Activated CD4-positive, alpha-beta T cell treated with anti-CD3 and anti-CD28 coated beads for 36 hours (primary cell): Measurements from ENCODE around the gene FAM131A. TPM values are rescaled to one million over a fixed set of nuclear protein-coding genes. Genes with fewer than 3 reads are reported as not detected.
A peak's percentile ranks its signal among the peaks of the same experiment; 100 is the strongest.

ENCODE experiments used
- ATAC-seq: fragments of 200-7000 bp; cut with Tn5 transposase; one replicate; pipeline ENCODE4 v1.10.0; 2021; ENCODE audit warnings: mild to moderate bottlenecking, moderate library complexity
- CTCF ChIA-PET: fragments of 350-600 bp; sonication (Branson Sonifier 250); formaldehyde crosslinking; loops from one replicate; lab custom pipeline; 2021; ENCODE audit warnings: antibody characterized with exemption; lab: Charles Lee
- POLR2A ChIA-PET: fragments of 350-600 bp; sonication (Branson Sonifier 250); formaldehyde crosslinking; loops from one replicate; lab custom pipeline; 2021; ENCODE audit warnings: antibody characterized with exemption, inconsistent platforms; lab: Charles Lee
- DNase-seq: peaks from one replicate; pipeline ENCODE4 v3.0.0-alpha.2; 2020
- H3K27ac Mint-ChIP-seq: one replicate; pipeline ENCODE4 v1.8.0; 2021; ENCODE audit warnings: mixed read lengths
- H3K27me3 Mint-ChIP-seq: one replicate; pipeline ENCODE4 v1.8.0; 2021; ENCODE audit warnings: mixed read lengths
- H3K36me3 Mint-ChIP-seq: one replicate; pipeline ENCODE4 v1.8.0; 2021; ENCODE audit warnings: low read depth, mixed read lengths
- H3K4me1 Mint-ChIP-seq: one replicate; pipeline ENCODE4 v1.8.0; 2021; ENCODE audit warnings: mixed read lengths
- H3K4me3 Mint-ChIP-seq: one replicate; pipeline ENCODE4 v1.8.0; 2021; ENCODE audit warnings: mild to moderate bottlenecking, moderate library complexity, mixed read lengths
- H3K9me3 Mint-ChIP-seq: one replicate; pipeline ENCODE4 v1.8.0; 2021; ENCODE audit warnings: low read depth, mixed read lengths
- intact Hi-C, 2 experiments: fragments of 100-400 bp; cut with DNase I in 1 of 2; cut with micrococcal nuclease in 1 of 2; formaldehyde crosslinking; loops; one replicate each; pipeline versions ENCODE4 v1.14.2 to v1.15.1; 2022 to 2024; cut with DNase I, micrococcal nuclease
- total RNA-seq, 2 experiments: library from RNA; stranded (reverse); gene quantifications; one replicate each; pipeline ENCODE4 v1.2.3, GENCODE V29; 2021

The FAM131A gene
- total RNA-seq, 2 experiments from 2014 or later, result 3.7 to 4.5 TPM

DNA sequence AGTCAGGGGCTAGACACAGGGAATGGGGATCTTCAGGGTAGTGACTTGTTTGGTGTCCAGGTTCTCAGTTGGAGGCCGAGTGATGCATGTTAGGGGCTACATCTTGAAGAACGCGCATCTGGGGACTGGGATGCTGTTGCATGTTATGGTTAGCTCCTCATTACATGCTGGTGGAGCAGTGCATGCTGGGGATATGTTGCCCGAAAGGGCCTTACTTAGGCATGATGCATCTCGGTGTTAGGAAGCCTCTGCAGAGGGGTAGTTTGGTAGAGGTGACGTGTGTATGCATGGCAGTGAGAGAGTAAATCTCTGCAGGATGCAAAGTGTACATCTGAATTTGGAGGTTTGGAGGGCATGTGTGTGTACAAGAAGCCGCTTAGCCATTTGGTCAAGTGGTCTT lies 20.6 kb upstream of the FAM131A start:
- ChIA-PET CTCF (interaction anchor here (0.8 kb wide), 1 partner anchor 133 kb away, joined by 3 read pairs; no protein-coding TSS in a partner anchor), POLR2A (interaction anchor here (0.8 to 2.2 kb wide), 4 partner anchors 8 to 80 kb away, joined by 3 to 10 read pairs (median 4); no protein-coding TSS in a partner anchor)
- peaks cover 46% of the 10 kb centered on the region for H3K36me3 Mint-ChIP-seq
- intact Hi-C loops, result loop anchor here (1.0 to 5.0 kb wide), 3 partner anchors 18 to 679 kb away; partner anchors contain the start of genes AP2M1 (in 1 of the 2) and KLHL24 (in 1 of the 2)
- no peak for ATAC-seq
- H3K4me3 Mint-ChIP-seq, result peak overlapping the region; percentile 84
- H3K27me3 Mint-ChIP-seq, result no peaks in the 10 kb centered on the region
- H3K4me1 Mint-ChIP-seq, result peaks cover 39% of the 10 kb centered on the region
- H3K27ac Mint-ChIP-seq, result peak overlapping the region; percentile 88
- no peak for DNase-seq
- no peaks in the 10 kb centered on the region for H3K9me3 Mint-ChIP-seq

DNA sequence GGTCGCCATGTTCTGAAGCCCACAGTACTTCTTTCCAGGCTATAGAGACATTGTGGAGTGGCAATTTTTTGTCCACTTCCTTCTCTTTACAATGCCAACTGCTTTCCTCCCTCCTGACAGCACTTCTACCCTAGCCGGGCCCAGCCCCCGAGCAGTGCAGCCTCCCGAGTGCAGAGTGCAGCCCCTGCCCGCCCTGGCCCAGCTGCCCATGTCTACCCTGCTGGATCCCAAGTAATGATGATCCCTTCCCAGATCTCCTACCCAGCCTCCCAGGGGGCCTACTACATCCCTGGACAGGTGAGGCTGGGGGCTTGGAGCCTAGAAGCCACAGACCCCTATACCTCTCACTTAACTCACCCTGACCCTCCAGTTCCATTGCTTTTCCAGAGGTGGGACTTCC lies 20.2 kb upstream of the FAM131A start:
- Mint-ChIP-seq H3K9me3 (no peaks in the 10 kb centered on the region), H3K27me3 (no peaks in the 10 kb centered on the region), H3K27ac (peak overlapping the region; percentile 35), H3K4me3 (peak overlapping the region; percentile 84), H3K36me3 (peaks cover 49% of the 10 kb centered on the region), H3K4me1 (peaks cover 39% of the 10 kb centered on the region)
- intact Hi-C loops, result loop anchor here (5.0 kb wide), 2 partner anchors 145 to 680 kb away; partner anchors contain the start of genes AP2M1 (in 1 of the 2) and KLHL24 (in 1 of the 2)
- DNase-seq (no peak), ATAC-seq (no peak)
- POLR2A ChIA-PET, result no interaction called here
- CTCF ChIA-PET, result no interaction called here

DNA sequence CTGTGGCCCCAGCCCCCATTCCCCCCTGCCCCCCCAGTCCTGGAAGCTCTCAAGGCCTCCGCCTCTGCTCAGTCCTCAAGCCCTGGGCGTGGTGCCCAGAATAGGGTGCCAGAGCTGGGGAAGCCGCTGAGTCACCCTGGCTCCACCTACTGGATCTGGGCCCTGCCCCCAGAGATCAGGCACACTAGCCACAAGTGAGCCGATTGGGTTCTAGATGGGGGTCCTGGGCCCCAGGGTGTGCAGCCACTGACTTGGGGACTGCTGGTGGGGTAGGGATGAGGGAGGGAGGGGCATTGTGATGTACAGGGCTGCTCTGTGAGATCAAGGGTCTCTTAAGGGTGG lies 17.3 kb upstream of the FAM131A start:
- ATAC-seq (peak; percentile 78), DNase-seq (peak; percentile 76)
- H3K4me1 Mint-ChIP-seq, result peaks cover 54% of the 10 kb centered on the region
- peak overlapping the region; percentile 57 for H3K27ac Mint-ChIP-seq
- ChIA-PET POLR2A (interaction anchor here (0.6 kb wide), 1 partner anchor 17 kb away, joined by 3 read pairs; no protein-coding TSS in a partner anchor), CTCF (interaction anchor here (1.6 kb wide), 1 partner anchor 70 kb away, joined by 5 read pairs; the partner anchor contains the start of gene EEF1AKMT4)
- intact Hi-C loops, result no loop called here
- H3K9me3 Mint-ChIP-seq, result no peaks in the 10 kb centered on the region
- no peak overlapping the region for H3K4me3 Mint-ChIP-seq
- no peaks in the 10 kb centered on the region for H3K27me3 Mint-ChIP-seq
- peaks cover 77% of the 10 kb centered on the region for H3K36me3 Mint-ChIP-seq

DNA sequence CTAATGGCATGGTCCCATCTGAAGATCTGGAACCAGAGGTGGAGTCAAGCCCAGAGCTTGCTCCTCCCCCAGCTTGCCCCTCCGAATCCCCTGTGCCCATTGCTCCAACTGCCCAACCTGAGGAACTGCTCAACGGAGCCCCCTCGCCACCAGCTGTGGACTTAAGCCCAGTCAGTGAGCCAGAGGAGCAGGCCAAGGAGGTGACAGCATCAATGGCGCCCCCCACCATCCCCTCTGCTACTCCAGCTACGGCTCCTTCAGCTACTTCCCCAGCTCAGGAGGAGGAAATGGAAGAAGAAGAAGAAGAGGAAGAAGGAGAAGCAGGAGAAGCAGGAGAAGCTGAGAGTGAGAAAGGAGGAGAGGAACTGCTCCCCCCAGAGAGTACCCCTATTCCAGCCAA lies 15.7 kb upstream of the FAM131A start:
- Mint-ChIP-seq H3K27me3 (no peaks in the 10 kb centered on the region), H3K9me3 (no peaks in the 10 kb centered on the region), H3K4me1 (peaks cover 58% of the 10 kb centered on the region), H3K36me3 (peaks cover 82% of the 10 kb centered on the region), H3K27ac (peak overlapping the region; percentile 39), H3K4me3 (no peak overlapping the region)
- intact Hi-C loops, result no loop called here
- ATAC-seq (no peak), DNase-seq (no peak)
- ChIA-PET POLR2A (no interaction called here), CTCF (no interaction called here)

DNA sequence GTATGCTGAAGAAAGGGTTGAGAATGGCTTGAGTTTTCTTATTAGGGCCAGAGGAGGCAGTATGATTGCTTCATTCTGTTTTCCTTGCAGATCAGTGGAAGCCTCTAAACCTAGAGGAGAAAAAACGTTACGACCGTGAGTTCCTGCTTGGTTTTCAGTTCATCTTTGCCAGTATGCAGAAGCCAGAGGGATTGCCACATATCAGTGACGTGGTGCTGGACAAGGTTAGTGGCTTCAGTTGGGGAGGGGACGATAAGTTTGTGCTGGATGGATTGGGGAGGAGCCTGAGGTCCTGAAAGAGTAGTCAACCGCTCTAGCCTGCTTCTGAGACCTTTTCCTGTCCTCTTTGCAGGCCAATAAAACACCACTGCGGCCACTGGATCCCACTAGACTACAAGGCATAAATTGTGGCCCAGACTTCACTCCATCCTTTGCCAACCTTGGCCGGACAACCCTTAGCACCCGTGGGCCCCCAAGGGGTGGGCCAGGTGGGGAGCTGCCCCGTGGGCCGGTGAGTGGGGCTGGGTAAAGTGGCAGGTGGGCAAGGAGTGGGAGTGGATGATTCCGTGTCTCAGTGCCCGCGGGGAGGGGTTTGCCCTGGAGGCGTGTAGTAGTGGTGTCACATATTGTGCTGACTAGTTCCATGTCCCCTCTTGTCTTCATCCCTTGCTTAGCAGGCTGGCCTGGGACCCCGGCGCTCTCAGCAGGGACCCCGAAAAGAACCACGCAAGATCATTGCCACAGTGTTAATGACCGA lies 14.5 kb upstream of the FAM131A start:
- Mint-ChIP-seq H3K9me3 (no peaks in the 10 kb centered on the region), H3K4me3 (no peak overlapping the region), H3K36me3 (peaks cover 82% of the 10 kb centered on the region), H3K27ac (peak overlapping the region; percentile 43), H3K4me1 (peaks cover 45% of the 10 kb centered on the region), H3K27me3 (no peaks in the 10 kb centered on the region)
- DNase-seq, result no peak
- ChIA-PET CTCF (no interaction called here), POLR2A (no interaction called here)
- intact Hi-C loops, result no loop called here
- ATAC-seq, result no peak

DNA sequence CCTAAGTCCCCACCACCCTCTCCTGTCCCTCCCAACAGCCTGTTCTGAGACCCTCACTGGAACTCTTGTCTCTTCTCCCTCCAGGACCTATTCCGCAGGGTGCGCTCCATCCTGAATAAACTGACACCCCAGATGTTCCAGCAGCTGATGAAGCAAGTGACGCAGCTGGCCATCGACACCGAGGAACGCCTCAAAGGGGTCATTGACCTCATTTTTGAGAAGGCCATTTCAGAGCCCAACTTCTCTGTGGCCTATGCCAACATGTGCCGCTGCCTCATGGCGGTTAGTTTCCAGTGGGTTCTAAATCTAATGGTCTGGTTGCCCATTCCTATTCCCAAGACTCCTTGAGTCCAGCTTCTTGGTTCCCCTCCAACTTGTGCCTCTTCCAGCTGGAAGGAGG lies 13.7 kb upstream of the FAM131A start:
- Mint-ChIP-seq H3K27ac (peak overlapping the region; percentile 31), H3K4me3 (no peak overlapping the region), H3K9me3 (no peaks in the 10 kb centered on the region), H3K4me1 (peaks cover 45% of the 10 kb centered on the region), H3K36me3 (peaks cover 87% of the 10 kb centered on the region), H3K27me3 (no peaks in the 10 kb centered on the region)
- ChIA-PET CTCF (interaction anchor here (0.7 to 1.0 kb wide), 2 partner anchors 30 to 222 kb away, joined by 3 read pairs; no protein-coding TSS in a partner anchor), POLR2A (interaction anchor here (2.5 kb wide), 1 partner anchor 8 kb away, joined by 10 read pairs; no protein-coding TSS in a partner anchor)
- intact Hi-C loops, result no loop called here
- no peak for DNase-seq
- no peak for ATAC-seq

DNA sequence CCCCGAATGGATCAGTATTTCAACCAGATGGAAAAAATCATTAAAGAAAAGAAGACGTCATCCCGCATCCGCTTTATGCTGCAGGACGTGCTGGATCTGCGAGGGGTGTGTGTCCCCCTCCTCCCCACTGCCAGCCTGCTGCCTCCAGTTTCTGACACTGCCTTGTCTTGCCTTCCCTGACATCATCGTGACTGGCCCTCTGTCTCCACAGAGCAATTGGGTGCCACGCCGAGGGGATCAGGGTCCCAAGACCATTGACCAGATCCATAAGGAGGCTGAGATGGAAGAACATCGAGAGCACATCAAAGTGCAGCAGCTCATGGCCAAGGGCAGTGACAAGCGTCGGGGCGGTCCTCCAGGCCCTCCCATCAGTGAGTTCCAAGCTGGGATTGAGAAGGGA lies 12.1 kb upstream of the FAM131A start:
- peaks cover 42% of the 10 kb centered on the region for H3K4me1 Mint-ChIP-seq
- DNase-seq (no peak), ATAC-seq (no peak)
- no peaks in the 10 kb centered on the region for H3K27me3 Mint-ChIP-seq
- H3K9me3 Mint-ChIP-seq, result no peaks in the 10 kb centered on the region
- peak overlapping the region; percentile 65 for H3K27ac Mint-ChIP-seq
- intact Hi-C loops, result no loop called here
- no peak overlapping the region for H3K4me3 Mint-ChIP-seq
- CTCF ChIA-PET, result interaction anchor here (1.0 to 1.4 kb wide), 3 partner anchors 13 to 28 kb away, joined by 3 to 4 read pairs (median 4); no protein-coding TSS in a partner anchor
- POLR2A ChIA-PET, result interaction anchor here (0.7 to 2.5 kb wide), 5 partner anchors 9 to 82 kb away, joined by 3 to 10 read pairs (median 3); no protein-coding TSS in a partner anchor
- peaks cover 94% of the 10 kb centered on the region for H3K36me3 Mint-ChIP-seq

DNA sequence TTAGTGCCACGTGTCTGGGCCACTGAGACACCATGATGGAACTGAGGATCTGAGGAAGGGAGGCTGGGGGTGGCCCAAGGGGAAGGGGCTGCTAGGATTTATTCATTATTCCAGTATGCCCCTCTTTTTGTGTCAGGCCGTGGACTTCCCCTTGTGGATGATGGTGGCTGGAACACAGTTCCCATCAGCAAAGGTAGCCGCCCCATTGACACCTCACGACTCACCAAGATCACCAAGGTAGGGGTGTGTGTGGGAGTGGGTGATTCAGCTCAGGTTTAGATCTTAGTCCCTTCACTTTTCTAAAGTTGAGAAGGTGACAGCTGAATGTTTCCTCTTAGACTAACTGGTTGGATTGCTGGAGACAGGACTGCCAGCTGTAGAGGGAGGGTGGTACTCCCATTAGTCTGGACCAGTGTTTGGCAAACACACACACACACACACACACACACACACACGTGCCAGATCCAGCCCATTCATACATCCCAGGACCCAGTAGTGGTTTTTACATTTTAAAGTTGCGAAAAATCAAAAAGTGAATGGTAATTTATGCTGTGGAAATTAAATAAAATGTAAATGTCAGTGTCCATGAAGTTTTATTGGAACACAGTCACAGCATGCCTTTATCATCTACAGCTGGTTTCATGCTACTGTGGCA lies 11.6 kb upstream of the FAM131A start:
- DNase-seq, result peak; percentile 70
- no peak overlapping the region for H3K4me3 Mint-ChIP-seq
- intact Hi-C loops, result no loop called here
- H3K9me3 Mint-ChIP-seq, result no peaks in the 10 kb centered on the region
- H3K4me1 Mint-ChIP-seq, result peaks cover 38% of the 10 kb centered on the region
- peaks cover 93% of the 10 kb centered on the region for H3K36me3 Mint-ChIP-seq
- peak; percentile 94 for ATAC-seq
- POLR2A ChIA-PET, result interaction anchor here (0.6 to 2.5 kb wide), 8 partner anchors 10 to 166 kb away, joined by 3 to 10 read pairs (median 4); no protein-coding TSS in a partner anchor
- CTCF ChIA-PET, result interaction anchor here (0.7 to 1.4 kb wide), 7 partner anchors 10 to 144 kb away, joined by 3 to 4 read pairs (median 3); no protein-coding TSS in a partner anchor
- peak overlapping the region; percentile 67 for H3K27ac Mint-ChIP-seq
- H3K27me3 Mint-ChIP-seq, result no peaks in the 10 kb centered on the region

DNA sequence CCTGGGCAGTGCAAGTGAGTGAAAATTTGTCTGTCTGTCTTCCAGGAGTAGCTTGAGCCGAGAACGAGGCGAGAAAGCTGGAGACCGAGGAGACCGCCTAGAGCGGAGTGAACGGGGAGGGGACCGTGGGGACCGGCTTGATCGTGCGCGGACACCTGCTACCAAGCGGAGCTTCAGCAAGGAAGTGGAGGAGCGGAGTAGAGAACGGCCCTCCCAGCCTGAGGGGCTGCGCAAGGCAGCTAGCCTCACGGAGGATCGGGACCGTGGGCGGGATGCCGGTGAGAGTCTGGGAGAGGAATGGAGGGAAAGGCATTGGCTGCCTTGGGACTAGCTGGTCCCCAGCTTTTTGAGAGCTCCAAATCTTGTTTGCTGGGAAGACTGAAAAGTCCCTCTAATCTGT lies 10.2 kb upstream of the FAM131A start:
- H3K4me1 Mint-ChIP-seq, result peaks cover 44% of the 10 kb centered on the region
- intact Hi-C loops, result no loop called here
- no peak for DNase-seq
- no peak overlapping the region for H3K4me3 Mint-ChIP-seq
- H3K27me3 Mint-ChIP-seq, result no peaks in the 10 kb centered on the region
- ChIA-PET POLR2A (interaction anchor here (0.5 kb wide), 1 partner anchor 735 kb away, joined by 7 read pairs; no protein-coding TSS in a partner anchor), CTCF (interaction anchor here (1.2 to 1.4 kb wide), 2 partner anchors 8 to 24 kb away, joined by 3 read pairs; no protein-coding TSS in a partner anchor)
- ATAC-seq, result no peak
- H3K9me3 Mint-ChIP-seq, result no peaks in the 10 kb centered on the region
- H3K27ac Mint-ChIP-seq, result no peak overlapping the region
- peaks cover 93% of the 10 kb centered on the region for H3K36me3 Mint-ChIP-seq

DNA sequence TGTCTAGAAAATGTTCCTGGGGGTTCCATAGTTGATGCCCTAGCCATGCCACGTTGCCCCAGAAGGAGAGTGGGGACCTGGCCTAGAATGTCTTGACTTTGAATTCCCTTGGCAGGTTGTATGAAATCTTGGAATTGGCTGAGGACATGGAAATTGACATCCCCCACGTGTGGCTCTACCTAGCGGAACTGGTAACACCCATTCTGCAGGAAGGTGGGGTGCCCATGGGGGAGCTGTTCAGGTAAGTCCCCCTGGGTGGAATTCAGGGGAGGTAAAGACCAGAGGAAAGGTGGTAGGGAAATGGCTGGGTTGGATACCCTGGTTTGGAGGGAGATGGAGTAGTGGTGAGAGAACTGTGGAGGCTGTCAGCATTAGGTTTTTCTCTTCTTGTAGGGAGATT lies 8.9 kb upstream of the FAM131A start:
- peaks cover 93% of the 10 kb centered on the region for H3K36me3 Mint-ChIP-seq
- H3K4me1 Mint-ChIP-seq, result peaks cover 53% of the 10 kb centered on the region
- no peaks in the 10 kb centered on the region for H3K9me3 Mint-ChIP-seq
- no peak overlapping the region for H3K4me3 Mint-ChIP-seq
- ATAC-seq (no peak), DNase-seq (no peak)
- H3K27me3 Mint-ChIP-seq, result no peaks in the 10 kb centered on the region
- intact Hi-C loops, result no loop called here
- peak overlapping the region; percentile 53 for H3K27ac Mint-ChIP-seq
- ChIA-PET POLR2A (no interaction called here), CTCF (interaction anchor here (0.9 kb wide), 1 partner anchor 12 kb away, joined by 3 read pairs; no protein-coding TSS in a partner anchor)
